DMS 273 (cell line): ENCODE data around the gene DLG5.

ENCODE experiments used
- DNase-seq: peaks from one replicate; lab custom pipeline; 2025; ENCODE audit not compliant: unreplicated experiment; lab: John Stamatoyannopoulos, UW

DLG5 gene

DNA sequence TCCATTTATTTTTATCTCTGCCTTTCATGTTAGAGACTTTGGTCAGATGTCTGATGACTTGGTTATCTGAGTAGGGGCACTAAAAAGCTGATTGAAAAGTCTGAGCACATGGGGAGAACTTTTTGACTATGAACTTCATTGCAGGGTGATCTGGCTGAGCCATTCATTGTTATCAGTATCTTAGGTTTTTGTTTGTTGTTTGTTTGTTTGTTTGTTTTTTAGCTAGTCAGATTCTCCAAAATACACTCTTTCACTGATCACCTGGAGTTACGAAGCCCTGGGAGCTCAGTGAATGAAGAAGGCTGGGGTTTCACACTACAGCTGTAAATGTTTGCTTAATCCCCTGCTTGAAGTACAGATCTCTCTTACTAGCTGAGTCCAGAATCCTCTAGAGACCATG is 28.6 kb upstream of the DLG5 start:
- no peak for DNase-seq

DNA sequence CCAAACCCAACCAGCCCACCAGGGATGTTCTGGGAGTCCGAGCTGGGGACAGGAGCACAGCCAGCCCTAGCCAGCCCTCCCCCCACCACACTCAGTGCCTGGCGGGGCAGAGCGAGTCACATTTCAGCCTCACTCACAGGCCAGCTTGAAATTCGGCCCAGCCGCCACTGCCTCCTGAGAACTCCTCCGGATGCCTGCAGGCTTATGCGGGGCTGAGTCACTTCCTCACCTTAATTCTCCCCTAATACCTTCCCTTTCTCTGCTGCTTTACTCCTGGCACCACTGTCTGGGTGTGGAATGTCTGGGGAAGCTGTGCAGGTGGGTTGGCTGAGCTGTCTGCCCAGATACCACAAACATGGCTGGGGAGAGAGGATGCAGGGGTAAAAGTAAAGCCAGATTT is 22.6 kb upstream of the DLG5 start:
- DNase-seq = peak; percentile 46

DNA sequence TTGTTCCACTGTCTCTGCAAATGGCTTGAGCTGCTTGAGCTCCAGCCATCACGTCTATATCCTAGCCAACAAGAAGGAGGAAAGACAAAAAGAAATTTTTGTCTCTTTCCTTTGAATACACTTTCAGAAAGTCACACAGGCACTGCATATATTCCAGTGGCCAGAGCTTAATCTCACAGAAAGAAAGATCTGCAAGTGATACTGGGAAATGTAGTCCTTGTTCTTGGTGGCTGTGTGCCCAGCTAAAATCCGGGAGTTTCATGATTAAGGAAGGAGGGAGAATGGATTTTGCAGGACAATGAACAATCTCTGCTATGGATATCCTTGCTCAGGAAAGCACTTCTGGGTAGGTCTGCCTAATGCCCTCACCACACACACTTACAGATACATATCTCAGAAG is 19.5 kb upstream of the DLG5 start:
- DNase-seq = no peak

DNA sequence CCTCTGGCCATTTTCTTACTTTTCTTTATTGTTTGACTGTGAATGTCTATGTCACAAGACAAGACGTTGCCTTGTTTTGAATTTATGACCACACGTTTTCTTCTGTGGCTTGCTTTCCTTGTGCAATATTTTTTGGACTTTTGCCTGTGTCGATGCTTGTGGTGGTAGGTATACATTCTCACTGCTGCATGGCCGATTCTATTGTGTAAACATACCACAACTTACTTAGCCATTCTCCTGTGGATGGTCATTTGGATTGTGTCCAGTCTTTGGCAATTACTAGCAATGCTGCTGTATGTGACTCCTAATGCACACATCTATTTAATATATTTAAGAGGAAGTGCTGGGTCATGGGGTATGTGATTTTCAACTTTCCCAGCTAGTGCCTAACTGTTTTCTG is 18.0 kb upstream of the DLG5 start:
- DNase-seq = no peak

DNA sequence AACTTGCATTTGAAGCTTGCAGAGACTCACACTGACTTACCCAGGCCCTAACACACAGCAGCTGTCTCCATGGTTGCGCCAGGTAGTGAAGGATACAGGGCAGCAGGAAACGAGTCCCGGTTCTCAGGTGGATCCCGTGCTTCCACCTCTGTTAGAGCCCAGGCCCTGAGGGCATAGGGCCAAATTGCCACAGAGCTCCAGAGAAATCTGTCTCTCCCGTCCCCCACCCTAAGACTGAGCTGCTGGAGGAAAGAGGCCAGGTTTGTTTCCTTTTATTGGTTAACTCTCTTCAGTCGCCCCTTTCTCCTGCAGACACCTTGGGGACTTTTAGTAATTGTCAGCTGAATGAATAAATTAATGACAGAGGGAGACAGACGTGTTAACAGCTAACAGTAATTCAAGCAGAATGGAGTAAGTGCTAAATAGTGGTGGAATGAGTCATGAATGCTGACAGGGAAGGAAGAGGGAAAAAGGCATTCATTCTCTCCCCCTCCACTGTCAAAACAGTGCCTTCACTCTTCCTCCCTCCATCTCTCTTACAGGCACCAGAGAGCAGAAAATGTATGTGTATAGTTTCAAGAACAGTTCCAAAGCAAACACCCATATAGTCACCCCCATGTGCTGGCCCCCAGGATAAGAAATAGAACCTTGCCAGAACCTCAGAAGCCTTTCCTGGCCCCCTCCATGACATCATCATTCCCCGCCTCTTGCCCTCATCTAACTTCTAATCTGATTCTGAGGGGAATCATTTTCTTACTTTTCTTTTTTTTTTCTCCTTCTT is 16.8 kb upstream of the DLG5 start:
- peak; percentile 58 for DNase-seq

DNA sequence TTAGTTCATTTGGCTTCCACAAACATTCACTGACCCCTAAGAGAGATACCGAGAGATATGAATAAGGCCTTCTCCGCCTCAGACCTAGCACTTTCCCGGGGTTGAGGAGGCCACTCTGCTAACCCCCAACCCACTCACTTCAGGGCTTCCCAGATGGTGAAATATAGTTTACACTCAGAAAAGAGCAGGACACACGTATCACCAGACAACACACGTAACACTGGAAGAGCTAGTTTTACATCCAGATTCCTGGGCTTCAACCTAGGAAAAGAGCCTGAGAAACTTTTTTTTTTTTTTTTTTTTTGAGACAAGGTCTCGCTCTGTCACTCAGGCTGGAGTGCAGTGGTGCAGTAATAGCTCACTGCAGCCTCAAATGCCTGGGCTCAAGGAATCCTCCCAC is 15.2 kb upstream of the DLG5 start:
- DNase-seq = no peak

DNA sequence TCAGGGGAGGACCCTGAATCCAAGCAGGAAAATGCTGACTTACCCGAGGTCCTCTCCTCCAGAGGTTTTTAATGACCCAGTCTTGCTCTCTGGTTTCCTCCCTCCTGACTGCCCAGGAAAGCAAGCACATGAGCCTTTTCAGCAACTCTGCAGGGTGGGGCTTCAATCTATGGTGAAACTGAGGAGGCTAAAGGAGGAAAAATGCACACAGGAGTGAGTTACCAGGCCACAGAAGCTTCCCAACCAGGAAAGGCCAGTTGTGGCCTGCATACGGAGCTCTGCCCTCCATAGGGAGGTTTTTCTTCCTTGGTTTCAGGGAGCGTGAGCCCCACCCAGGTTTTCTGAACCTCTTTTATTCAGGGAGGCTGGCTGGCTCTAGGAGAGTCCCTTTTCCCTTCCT is 14.1 kb upstream of the DLG5 start:
- DNase-seq = no peak

DNA sequence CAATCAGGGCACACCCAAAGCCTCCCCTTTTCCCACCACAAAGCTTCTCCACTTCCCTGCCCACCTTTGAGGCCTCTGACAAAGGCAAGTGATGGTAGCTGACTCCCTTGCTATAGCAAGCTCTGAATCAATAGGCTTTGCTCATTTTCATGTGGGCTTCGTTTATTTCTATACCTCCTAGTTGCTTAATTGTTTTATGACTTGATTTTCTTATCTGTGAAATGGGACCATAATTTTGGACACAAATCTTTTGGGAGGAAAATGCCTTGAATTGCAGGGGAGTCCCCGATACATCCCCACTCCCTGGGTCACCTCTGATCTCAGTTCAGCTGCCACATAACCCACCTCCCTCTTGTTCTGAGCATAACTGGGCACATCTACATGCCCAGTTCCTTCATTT is 13.7 kb upstream of the DLG5 start:
- no peak for DNase-seq

DNA sequence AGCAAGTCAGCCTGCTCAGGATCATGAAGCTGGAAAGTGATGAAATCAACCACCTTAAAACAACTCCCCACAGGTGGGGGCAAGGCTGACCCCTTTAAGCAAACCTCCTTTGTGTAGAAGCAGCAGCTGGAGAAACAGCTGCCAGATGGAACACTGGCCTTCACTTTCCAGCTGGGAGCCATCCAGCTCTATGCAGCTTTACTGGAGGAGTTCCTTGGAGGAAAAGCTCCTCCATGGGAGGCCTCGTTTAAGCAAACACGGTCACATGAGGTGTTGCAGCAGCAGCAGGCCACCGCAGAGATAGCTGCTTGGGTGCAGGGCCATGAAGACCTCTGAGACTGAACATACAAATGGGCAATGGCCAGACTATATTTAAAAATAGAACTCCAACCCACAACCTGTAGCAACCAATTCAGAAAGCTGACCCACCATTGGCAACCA is 13.0 kb upstream of the DLG5 start:
- DNase-seq = peak; percentile 85

DNA sequence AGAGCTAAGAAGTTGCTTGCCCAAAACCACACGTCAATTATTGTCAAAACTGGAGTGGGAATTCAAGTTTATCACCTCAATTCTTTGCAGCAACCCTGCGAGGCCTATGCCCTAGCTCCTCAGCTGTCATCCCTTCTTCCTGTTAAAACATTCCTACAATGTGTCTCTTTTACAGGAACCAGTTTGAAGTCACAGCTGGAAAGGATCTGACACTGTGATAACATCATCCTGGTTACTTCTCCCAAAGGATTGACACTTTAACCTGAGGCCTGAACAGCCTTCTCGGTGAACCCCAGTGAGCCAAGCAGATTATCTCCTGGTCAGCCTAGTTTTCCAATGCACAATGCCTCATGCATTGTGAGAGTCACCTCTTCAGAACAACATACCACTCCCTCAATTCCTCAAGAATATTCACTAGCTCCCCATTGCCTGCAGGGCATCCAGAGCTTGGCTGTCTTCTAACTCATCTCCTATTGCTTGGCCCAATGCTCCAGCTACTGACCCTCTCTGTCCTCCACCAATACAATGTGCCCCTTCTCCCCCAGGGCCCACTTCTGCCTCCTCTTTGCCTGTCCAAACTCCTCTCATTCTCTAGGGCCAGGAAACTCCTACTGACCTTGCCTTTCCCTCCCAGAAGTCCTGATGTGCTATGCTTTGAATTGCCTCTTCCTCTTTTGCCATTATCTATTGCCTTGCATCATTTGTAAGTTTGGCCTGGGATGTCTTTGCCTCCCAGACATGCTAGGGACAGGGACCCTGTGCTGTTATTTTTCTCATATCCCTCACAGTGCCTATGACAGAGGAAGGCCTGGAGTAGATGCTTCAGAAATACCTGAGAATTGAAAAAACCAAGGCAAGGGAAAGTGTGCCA is 10.4 kb upstream of the DLG5 start:
- DNase-seq = no peak

DNA sequence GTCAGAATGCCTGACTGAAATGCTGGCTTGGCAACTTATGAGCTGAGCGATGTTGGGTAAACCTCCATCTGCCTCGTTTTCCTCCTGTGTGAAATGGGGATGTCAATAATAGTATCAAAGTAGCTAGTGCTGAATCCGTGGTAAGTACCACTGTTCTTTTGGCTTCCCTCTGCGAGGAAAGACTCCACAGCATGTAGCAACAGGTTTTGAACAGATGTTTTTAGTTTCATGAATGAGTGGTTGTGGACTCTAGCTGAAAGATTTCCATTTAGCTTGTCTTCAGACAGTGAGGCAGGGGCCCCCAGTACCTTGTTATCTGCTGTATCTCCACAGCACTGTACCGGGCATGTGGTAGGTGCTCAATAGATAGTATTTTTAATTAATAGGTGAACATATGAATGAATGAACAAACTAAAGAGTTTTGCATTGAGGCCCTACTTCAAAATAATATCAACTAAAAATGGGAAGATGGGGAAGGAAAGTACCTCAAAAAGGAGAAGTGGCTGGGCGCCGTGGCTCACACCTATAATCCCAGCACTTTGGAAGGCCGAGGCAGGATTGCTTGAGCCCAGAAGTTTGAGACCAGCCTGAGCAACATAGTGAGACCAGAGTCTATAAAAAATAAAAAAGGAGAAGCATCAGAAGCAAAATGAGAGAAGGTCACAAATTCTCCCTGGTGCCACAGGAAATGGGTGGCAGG is 5.6 kb upstream of the DLG5 start:
- DNase-seq = peak; percentile 53

DNA sequence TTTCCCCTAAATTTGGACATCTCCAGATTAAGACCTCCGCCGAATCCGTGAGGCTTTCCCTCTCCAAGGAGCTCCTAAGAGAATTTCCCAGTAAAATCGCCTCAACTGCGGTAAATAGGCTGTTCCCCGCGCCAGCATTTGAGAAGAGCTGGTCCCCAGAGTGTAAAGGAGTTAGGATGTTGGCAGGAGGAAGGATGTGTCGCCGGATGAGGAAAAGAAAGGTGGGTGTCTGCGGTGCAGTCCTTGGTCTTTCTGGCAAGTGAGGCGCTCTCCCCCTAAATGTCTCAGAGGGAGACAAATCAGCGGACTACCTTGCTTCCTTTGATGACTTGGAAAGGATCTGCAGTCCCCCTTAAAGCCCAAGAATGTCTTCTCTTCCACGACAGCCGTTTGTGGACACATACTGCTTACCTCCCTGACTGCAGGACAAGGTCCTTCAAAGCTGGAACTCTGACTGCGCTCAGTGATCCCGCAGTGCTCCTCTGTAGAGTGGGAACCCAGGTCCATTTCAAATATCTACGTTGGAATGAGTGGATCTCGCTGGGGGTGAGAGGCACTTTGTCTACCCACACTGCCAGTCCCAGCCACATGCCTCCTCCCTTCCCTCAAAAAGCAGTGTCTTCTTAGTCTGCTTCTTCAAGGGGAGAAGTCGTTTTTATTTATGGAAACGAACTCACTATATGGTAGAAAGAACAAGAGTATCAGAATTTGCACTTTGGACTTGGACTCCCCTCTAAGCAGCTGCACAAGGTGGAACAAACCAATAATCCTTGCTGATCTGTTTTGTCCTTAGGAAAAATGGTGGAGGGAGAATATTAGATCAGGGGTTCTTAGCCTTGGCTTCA is 1.1 kb upstream of the DLG5 start:
- DNase-seq = peak; percentile 55

DNA sequence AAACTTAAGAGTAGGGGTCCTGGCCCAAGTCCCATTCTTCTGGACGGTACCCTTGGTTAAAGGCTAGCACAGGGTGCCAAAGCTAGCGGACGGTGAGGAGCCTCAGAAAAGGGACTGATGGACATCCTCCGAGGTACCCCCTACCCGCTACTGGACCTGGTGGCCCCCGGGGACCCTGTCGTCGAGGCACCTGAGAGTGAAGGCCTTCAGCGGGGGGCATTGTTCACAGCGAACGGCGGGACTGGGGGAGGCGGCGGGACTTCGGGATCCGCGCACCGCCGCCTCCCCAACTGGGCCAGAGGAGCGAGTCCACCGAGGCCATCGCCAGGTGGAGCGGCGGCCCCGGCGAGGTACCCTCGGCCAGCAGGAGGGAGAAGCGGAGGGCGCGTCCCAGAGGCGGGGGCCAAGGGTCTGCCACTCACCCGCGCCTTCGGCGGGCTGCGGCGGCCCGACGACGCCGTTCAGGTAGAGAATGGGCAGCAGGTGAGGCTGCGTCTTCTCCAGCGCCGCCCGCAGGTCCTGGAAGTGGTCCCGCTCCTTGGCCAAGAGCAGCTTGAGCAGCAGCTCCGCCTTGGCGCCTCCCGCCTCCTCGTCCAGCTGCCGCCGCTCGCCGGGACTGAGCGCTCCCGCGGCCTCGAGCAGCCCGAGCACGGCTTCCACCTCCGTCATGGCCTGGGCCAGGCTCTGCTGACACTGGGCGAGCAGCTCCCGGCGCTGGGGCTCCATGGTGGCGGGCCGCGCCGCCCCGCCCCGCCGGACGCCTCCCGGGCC is 575 bp downstream of the DLG5 start:
- DNase-seq = peak; percentile 66

DNA sequence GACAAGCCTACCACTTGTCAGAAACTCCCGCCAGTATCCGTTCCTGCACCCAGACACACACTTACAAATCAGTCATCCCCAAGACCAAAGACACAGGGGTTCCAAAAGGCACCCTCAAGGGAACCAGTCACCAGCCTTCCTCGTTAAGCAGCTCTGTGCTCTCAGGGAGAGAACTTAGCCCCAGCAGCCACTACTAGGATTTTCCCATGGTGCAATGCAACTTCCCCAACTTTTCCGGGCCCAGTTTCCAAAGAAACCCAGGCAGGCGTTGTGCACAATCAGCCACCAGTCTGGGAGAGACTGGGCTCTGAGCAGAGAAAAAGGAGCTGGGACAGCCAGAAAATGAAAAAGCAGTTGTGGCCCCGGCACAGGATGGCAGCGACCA is 1.2 kb downstream of the DLG5 start:
- peak; percentile 43 for DNase-seq

DNA sequence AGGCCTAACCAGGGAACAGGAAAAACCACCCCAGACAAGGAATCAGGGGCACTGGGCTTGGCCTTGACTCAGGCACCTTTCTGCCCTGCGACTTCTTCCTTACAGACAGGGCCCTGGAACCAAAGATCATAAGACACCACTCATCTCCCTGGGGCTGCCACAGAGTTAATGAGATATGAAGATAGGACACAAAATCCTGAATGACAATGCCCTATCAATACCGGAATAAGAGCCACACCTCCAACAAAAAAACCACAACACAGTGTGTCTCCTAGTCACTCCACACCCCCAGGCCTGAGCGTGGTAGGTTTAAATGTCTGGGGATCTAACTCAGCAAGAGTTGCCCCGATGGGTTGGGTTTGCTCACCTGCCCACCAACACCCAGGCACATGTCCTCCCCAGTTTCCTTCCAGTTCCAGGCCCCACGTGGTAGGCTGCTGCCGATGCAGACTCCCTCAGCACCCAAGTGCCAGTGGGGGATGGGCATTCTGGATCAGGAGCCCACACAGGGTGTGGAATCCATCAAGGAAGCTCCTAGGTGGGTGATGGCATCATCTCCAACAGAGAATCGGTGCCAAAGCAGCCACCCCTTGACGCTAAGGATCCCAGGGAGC is 3.9 kb downstream of the DLG5 start:
- DNase-seq = no peak

DNA sequence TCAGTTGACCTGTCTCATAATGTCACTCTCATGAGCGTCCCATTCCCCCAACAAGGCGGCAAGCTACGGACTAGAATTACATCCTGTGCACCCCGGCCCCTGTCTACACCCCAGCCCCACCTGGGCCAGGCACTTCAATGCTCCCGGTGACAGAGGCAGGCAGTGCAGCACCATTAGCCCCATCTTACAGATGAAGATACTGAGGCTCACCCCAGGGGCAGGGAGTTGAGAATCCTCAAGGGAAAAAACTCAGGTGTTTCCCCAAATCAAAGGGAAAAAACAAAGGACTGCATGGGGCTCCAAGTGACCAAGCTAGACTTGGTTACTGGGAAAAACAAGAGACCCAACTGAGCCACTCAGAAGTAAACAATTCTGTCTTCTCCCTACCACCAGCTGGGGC is 4.5 kb downstream of the DLG5 start:
- no peak for DNase-seq

DNA sequence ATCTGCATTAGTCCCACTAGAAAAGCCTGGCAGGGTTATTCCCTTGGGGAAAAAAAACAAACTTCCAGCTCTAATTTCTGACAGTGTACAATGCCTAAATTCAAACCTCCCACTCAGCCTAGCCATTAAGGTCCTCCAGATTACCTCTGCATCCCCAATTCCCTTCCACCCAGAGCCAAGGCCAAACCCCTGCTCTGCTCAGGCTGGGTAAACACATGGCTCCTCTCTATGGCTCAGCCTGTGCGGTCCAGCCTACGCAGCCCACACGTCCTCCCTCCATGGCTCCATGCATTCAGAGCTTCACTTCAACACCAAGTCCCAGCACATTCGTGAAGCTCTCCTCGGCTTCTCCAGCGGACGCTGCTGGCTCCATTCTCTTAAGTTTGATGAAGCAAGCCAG is 5.2 kb downstream of the DLG5 start:
- no peak for DNase-seq

DNA sequence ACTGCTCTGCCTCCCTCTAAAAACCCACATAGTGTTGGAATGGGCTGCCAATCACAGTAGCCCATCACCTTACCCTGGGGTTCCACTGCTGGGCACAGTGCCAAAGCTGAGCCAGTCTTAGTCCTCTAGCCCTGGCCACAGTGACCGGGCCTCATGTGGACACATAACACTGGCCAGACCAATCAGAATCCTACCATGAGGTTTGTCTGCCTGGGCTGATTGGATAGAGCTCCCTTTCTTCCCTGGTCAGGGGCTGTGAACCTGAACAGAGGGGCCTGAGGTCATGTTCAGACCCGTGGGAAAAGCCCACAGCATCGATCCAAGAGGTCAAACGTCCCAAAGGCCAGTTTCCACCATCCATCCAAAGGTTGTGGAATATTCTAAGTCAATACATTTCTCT is 6.1 kb downstream of the DLG5 start:
- no peak for DNase-seq

DNA sequence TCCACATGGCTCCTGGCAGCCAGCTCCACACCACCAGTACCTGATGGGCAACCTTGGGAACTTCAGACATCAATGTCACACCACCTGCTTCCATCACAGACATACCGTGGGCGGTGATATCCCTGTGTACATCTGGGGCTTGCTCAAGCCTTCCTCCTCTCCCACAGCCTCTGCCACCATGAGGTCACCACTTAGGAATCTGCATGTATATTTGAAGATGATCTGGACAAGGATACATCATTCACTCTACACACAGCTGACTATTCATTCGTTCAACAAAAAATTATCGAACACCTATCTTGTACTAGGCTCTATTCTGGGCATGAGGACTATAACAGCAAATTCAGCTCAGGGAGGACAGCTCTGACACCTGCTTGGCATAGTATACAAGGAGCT is 6.8 kb downstream of the DLG5 start:
- DNase-seq = peak; percentile 50
